Measurements from ENCODE around the gene TCTN3.
"Not testable (repeated sequence)": the region's sequence is repeated elsewhere in the genome, so short reads cannot be mapped to it uniquely, and the experiment has no call there.

TCTN3 gene

GRCh38 chr10:95691281-95691680 lies 2.4 kb downstream of the TCTN3 start:
- DNase-seq (ENCODE audit: low read depth in 4 of 4, low spot score in 1 of 4): no peak

GRCh38 chr10:95688648-95689047 lies 5.1 kb downstream of the TCTN3 start:
- no peak for DNase-seq (ENCODE audit: low read depth in 4 of 4, low spot score in 1 of 4)

DNA sequence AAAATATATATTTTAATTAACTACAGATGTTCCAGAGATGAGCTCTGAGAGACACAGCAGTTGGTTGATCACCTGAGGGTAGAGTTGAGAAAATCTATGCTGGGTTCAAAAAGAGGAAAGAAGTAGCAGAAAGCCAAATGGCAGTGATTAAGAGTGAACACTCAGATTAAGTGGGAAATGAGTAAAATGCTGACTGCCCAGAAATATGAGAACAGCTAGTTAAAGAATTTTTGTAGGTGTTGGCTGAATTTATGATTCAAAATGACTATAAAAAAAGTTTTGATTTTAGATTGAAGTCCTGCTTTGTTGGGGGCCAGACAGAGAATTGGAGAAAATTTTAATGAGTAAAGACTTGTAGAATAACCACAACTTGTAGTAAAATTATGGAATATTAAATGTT lies 9.8 kb downstream of the TCTN3 start:
- no peak for DNase-seq (ENCODE audit: low read depth in 4 of 4, low spot score in 1 of 4)

- no peak for DNase-seq (ENCODE audit: low read depth in 4 of 4, low spot score in 1 of 4)
Observed at GRCh38 chr10:95675403-95676116, 18.2 kb downstream of the TCTN3 start.

GRCh38 chr10:95674643-95675042 lies 19.1 kb downstream of the TCTN3 start:
- no peak for DNase-seq (ENCODE audit: low read depth in 4 of 4, low spot score in 1 of 4)

DNA sequence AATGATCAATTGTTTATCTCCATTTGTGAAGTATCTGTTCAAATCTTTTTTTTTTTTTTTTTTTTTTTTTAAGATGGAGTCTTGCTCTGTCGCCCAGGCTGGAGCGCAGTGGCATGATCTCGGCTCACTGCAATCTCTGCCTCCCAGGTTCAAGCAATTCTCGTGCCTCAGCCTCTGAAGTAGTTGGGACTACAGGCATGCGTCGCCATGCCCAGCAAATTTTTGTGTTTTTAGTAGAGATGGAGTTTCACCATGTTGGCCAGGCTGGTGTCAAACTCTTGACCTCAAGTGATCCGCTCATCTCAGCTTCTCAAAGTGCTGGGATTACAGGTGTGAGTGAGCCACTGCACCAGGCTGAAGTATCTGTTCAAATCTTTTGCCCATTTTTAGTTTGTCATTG lies 21.1 kb downstream of the TCTN3 start:
- DNase-seq (ENCODE audit: low read depth in 4 of 4, low spot score in 1 of 4): not testable (repeated sequence)

- DNase-seq (ENCODE audit: low read depth in 4 of 4, low spot score in 1 of 4): no peak
Observed at GRCh38 chr10:95664543-95664942, 29.2 kb downstream of the TCTN3 start.

- DNase-seq (ENCODE audit: low read depth in 4 of 4, low spot score in 1 of 4): no peak
Observed at GRCh38 chr10:95663496-95663895, 30.2 kb downstream of the TCTN3 start.

DNA sequence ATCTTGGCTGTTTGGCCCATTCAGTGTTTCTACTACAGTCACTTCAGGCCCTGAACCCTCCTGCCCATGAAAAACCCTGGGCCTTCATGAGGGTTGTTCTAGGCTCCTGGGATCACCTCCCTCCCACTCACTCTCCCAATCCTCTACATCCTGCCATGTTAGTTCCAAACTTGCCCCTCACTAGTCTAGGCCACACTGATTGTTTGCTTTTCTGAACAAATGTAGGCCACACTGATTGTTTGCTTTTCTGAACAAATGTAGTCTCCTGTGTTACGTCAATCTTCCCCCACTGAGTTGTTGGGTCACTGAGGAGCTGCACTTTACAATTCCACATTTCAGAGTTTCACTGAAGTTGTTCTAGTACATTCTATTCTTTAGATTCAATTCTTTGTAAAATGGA lies 31.9 kb downstream of the TCTN3 start:
- no peak for DNase-seq (ENCODE audit: low read depth in 4 of 4, low spot score in 1 of 4)

DNA sequence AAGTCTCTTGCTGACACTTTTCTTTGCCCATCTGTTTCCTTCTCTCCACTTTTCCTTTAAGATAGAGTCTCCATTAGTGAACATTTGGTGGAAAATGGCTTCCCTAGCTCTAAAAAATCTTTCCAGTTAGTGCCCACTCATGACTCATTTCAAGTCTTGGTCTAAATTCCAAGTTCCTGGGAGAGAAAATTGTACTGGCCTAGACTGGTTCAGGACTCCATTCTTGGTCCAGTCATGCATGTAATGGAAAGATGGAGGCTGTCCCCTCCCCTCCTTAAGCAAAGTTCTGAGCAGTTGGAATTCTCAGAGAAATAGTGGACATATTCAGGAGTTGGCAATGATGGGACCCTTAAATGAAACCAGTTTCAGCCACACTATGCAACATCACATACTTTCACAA lies 33.4 kb downstream of the TCTN3 start:
- DNase-seq (ENCODE audit: low read depth in 4 of 4, low spot score in 1 of 4): no peak

DNA sequence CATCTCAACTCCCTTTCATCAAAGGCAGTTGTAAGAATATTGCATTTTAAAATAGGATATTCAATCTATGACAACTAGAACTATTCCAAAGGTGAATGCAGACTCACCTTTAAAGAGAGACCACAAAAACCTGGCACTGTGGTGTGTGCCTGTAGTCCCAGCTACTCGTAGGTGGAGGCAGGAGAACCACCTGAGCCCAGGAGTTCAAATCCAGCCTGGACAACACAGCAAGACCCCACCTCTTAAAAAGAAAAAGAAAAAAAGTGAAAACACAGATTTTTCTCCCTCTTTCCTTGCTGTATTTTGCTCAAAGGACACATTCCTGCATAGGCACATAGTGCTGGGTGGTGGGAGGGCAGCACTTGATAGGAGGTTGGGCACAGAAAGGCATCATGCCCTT lies 36.5 kb downstream of the TCTN3 start:
- no peak for DNase-seq (ENCODE audit: low read depth in 4 of 4, low spot score in 1 of 4)

- peak; percentile 68 to 88 (median 86) for DNase-seq (ENCODE audit: low read depth in 4 of 4, low spot score in 1 of 4)
Observed at GRCh38 chr10:95656291-95657164, 37.2 kb downstream of the TCTN3 start, which contains the start of gene ALDH18A1. ALDH18A1 (minus strand) TSS chr10:95656711; CDS start chr10:95653377, 3,334 bp downstream.

DNA sequence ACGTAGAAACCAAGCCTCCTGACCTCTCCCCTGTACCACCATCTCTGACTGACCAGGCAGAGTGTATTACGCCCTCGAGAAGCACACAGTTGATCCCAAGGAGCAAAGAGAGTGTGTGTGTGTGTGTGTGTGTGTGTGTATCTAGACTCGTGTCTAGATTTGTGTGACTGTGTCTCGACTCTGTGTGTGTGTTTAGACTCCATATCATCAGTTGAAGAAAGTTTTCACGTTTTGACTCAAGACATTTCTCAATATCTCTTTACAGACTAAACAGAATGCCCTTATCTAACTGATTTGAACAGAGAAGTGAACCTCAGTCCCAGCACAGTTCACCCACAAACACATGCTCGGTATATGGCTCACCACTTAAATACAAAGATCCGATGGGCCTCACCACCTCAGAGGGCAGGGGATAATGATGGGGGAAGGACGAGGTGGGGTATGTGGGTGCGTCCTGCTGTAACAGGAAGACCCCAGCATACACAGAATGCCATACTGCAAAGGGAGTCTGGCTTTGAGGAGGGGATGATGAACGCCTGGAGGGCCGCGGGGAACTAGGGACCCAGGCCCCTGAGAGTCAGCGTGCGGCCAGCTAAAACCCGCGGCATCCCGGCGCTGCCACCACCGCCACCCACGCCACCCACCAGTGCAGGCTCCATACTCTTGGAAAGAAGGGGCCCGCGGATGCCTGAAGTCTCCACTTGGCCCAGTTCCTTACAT lies 38.0 kb downstream of the TCTN3 start:
- DNase-seq (ENCODE audit: low read depth in 4 of 4, low spot score in 1 of 4): peak in 3 of 4 experiments; percentile 2 to 21 (median 8)

DNA sequence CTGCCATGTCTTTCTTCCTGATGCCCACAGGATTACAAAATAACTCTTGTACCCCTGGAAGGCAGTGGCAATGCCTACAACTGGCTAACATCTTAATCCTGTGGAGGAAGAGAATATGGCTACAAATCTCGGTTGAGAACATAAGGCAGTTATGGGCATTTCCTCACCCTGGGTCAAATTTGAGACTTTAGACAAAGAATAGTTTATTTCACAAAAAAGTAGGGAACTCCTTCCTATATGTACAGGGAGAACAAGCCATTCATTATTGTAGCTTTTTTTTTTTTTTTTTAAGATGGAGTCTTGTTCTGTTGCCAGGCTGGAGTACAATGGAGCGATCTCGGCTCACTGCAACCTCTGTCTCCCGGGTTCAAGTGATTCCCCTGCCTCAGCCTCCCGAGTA lies 39.8 kb downstream of the TCTN3 start:
- no peak for DNase-seq (ENCODE audit: low read depth in 4 of 4, low spot score in 1 of 4)

DNA sequence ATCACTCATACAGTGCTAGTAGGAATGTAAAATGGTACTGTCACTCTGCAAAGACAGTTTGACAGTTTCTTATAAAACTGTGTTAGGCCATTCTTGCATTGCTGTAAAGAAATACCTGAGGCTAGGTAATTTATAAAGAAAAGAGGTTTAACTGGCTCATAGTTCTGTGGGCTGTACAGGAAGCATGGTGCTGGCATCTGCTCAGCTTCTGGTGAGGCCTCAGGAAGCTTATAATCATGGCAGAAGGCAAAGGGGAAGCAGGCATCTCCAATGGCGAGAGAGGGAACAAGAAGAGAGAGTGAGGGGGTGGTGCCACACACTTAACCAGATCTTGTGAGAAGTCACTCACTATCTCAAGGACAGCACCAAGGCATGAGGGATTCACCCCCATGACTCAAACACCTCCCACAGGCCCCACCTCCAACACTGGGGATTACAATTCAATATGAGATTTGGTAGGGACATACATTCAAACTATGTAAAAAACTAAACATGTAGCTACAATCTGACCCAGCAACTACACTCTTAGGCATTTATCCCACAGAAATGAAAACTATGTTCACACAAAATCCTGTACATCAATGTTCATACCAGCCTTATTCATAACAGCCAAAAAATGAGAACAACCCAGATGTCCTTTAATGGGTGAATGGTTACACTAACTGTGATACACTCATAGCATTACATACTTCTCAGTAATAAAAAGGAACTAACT lies 42.2 kb downstream of the TCTN3 start:
- DNase-seq (ENCODE audit: low read depth in 4 of 4, low spot score in 1 of 4): no peak

DNA sequence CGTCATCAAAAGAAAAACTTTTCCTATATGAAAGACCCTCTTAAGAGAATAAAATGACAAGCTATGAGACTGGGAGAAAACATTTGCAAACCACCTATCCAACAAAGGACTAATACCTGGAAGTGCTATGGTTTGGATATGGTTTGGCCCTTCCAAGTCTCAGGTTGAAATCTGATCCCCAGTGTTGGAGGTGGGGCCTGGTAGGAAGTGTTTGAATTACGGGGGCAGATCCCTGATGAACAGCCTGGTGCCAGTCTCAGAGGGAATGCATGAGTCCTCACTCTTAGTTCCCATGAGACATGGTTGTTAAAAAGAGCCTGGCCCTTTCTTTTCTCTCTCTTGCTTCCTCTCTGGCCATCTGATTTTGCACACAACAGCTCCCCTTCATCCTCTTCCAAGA lies 43.5 kb downstream of the TCTN3 start:
- DNase-seq (ENCODE audit: low read depth in 4 of 4, low spot score in 1 of 4): no peak

DNA sequence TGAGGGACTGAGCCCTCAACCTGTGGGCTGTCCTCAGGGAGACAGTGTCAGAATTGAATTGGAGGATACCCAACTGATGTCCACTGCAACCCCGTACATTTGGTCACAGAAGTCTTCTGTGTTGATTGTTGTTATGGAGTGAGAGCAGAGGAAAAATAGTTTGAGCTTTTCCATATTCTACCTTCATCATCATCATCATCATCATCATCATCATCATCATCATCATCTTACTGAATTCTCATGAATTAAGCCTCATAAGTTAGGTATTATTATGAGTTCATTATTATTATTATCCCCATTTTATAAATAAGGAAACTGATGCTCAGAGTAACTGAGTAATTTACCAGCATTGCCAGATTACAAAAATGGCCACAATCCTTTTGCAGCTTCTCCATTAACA lies 45.6 kb downstream of the TCTN3 start:
- DNase-seq (ENCODE audit: low read depth in 4 of 4, low spot score in 1 of 4): no peak

DNA sequence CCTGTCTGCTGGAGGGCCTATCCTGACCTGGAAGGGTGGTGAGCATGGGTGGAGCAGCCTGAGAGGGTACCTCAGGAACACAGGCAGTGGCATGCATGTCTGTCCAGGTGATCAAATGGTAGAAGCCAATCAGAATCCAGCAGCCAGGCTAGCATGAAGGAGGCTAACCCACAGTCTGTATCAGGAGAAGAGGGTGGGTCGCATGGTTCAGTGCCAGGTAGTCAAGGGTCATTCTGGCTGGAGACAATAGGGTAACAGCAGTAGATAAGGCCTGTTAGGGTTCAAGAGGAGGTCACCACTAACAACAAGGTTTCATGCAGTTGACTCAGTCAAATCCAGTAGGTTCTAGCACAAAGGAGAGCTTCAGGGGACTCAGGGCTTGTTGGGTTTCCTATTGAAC lies 47.6 kb downstream of the TCTN3 start:
- DNase-seq (ENCODE audit: low read depth in 4 of 4, low spot score in 1 of 4): no peak

DNA sequence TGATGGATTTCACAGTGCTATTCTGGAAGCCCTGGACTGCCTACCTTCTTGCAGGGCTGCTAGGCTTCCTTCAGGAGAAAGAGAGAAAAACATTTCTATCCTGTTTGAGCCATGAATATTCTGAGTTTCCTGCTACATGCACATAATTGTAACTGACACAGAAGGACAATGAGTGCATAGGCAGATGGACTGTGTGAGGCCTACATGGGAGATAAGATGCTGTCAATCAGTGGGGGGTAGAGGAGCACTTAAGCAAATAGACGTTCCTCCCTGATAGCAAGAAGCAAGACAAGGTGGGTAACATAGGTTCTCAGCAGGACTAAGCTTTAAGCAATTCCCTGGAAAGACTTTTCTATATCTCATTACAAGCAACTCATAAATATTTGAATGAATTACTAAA lies 48.8 kb downstream of the TCTN3 start:
- DNase-seq (ENCODE audit: low read depth in 4 of 4, low spot score in 1 of 4): no peak

- no peak for DNase-seq (ENCODE audit: low read depth in 4 of 4, low spot score in 1 of 4)
Observed at GRCh38 chr10:95640891-95641315, 52.8 kb downstream of the TCTN3 start.

GRCh38 chr10:95637911-95638310 lies 55.8 kb downstream of the TCTN3 start:
- DNase-seq (ENCODE audit: low read depth in 4 of 4, low spot score in 1 of 4): no peak
